Stimulated activated CD4-positive, alpha-beta T cell treated with anti-CD3 and anti-CD28 coated beads, TNF-alpha, amount 100 ng/mL, for 1 hour (primary cell): ENCODE measurements around the gene PAN3.
"Not testable (repeated sequence)": the region's sequence is repeated elsewhere in the genome, so short reads cannot be mapped to it uniquely, and the experiment has no call there.

Experiments used
- DNase-seq, 3 donors: peaks; one replicate each; pipeline ENCODE4 v3.0.0-alpha.2; 2020; ENCODE audit warnings: low read depth in 3 of 3, low spot score in 1 of 3

The PAN3 gene

DNA sequence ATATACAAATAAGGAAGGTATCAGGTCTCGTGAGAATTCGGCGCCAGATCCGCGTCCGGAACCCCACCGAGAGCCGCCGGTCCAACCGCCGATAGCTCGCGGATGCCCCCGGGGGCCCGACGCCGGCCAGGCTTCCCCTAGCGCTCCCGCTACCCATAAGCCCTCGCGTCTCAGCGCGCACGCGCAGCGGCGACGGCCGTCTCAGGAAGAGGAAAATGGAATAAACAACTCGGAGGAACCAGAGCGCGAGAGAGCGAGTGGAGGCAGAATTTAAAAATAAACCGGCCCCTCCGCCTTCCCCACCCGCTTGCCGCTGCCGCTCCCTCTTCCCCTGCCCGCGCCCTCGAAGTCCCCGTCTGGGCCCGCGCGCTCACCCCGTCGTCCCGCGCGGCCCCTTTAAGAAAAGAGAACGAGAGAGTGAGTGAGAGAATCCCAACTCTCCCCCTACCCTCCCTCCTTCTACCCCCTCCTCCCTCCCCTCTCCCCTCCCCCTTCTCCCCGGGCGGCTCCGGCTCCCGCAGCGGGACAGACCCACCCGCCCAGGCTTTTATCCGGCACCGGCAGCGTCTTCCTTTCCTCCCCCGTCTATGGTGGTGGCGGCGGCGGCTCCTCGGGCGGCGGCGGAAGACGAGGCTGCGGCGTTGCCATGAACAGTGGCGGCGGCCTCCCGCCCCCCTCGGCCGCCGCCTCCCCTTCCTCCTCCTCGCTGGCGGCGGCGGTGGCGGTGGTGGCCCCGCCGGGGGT lies at the start of gene PAN3:
TSS of gene PAN3 (plus strand) at position 534 of the 744 bp plus-strand sequence. CDS start at position 647, 113 bp downstream.
- DNase-seq, result peak; percentile 79 to 84 (median 80)

DNA sequence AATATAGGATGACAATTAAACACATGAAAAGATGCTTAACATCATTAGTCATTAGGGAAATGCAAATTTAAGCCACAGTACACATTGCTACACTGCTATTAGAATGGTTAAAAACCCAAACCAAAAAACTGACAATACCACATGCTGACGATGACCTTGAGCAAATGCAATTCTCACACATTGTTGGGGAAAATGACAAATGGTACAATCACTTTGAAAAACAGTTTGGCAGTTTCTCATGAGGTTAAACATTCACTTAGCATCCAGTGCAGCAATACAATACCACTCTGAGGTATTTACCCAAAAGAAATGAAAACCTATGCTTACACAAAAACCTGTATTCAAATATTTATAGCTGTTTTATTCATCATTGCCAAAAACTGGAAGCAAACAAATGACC lies 49.3 kb upstream of the PAN3 start:
- DNase-seq, result no peak

DNA sequence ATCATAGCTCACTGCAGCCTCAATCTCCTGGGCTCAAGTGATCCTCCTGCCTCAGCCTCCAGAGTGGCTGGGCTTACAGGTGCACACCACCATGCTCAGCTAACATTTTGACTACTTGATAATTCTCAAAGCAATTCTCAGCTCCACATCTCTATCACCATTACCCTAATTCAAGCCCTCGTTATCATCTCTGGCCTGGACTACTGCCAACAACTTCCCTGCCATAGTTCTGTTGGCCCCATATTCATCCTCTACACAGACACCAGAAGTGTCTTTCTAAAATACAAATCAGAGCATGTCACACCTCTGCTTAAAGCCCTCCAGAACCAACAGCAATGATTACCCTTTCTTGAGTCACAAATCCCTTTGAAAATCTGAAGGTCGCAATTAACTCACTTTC lies 45.9 kb upstream of the PAN3 start:
- no peak for DNase-seq

DNA sequence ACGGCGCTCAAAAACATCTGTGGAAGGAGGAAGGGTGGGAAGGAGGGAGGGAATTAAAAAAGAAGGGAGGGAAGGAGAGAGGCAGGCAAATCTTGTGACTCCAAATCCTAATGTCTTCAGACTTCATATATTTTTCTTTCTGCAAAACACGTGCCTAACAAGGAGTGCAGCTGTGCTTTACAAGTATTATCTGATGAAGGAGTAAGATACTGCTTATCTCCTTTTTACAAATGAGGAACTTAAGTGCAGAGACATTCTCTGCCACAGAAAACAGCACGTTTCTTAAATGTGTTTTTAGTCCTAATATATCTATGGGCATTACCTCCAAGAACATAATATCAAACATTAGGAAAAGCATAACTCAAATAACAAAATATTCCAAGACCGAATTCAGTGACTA lies 44.5 kb upstream of the PAN3 start:
- DNase-seq, result no peak

DNA sequence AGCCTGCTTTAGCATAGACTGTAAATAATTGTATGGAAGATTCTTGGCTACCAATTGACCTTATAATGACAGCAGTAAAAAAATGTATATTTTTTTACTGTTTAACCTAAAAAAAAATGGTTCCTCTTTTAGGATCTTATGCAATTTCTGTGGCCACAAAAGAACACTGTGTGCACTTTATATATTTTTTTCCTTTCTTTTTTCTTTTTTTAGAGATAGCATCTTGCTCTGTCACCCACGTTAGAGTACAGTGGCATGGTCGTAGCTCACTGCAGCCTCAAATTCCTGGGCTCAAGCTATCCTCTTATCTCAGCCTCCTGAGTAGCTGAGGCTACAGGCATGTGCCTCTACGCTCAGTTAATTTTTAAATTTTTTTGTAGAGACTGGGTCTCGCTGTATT lies 44.0 kb upstream of the PAN3 start:
- no peak for DNase-seq

GRCh38 chr13:28097503-28097902 lies 40.8 kb upstream of the PAN3 start:
- no peak for DNase-seq

DNA sequence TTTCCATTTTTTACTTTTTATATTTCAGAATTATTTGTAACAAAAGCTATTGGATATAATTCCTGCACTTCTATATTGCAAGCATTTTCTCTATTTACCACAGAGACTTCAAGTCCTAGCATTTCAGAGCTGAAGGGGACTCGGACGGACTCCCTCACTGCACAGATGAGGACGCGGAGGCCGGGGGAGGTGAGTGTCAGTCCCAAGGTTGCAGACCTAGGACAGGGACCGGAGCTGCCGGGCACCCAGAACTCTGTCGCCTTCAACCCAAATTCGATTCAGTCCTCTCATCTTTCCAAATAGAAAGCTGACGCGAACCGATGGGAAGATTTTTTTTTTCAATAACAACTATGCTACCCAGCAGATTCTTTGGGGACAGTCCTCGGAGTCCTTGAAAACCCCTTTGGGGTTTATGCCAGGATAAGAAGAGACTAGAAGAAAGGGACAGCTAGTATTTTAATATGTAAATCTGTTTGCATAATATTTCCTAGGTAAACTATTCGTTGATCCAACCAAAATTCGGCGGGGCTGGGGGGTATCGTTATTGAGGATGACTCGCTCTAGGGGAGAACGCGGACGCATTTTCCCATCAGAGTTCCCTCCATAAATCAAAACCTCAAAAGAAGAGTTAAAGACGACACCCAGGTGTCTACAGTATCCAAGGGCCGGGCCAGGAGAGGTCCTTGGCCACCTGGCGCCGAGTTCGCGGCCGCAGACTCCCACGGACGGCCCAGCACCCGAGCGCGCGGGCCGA lies 38.8 kb upstream of the PAN3 start:
- no peak for DNase-seq

GRCh38 chr13:28100150-28101121 lies 37.9 kb upstream of the PAN3 start, which contains the start of gene FLT3:
Gene FLT3, minus strand, starts transcription at chr13:28100576. Its CDS starts 66 bp downstream, at chr13:28100510.
- DNase-seq, result peak in 2 of 3 donors; percentile 0 to 5

GRCh38 chr13:28101886-28102285 lies 36.5 kb upstream of the PAN3 start:
- not testable (repeated sequence) for DNase-seq

- DNase-seq, result no peak
These were observed 31.4 kb upstream of the PAN3 start for GRCh38 chr13:28106976-28107375.

DNA sequence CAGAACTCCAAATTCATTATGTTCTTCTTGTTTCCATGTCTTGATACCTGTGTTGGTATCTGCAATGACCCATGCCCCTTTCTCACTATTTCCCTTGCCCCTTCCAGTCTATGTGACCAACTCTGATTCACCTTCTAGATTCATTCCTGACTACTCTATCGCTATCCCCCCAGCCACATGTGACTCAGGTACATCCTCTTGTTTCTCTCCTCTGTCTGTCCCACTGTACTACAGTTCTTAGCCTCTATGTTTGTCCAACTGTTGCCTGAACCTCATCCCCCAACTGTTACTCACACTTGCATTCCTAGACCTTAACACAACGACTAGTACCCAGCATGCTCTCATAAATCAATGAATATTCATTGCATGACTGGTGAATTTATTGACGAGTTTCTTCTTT lies 27.9 kb upstream of the PAN3 start:
- DNase-seq, result no peak

GRCh38 chr13:28116736-28117135 lies 21.6 kb upstream of the PAN3 start:
- no peak for DNase-seq

DNA sequence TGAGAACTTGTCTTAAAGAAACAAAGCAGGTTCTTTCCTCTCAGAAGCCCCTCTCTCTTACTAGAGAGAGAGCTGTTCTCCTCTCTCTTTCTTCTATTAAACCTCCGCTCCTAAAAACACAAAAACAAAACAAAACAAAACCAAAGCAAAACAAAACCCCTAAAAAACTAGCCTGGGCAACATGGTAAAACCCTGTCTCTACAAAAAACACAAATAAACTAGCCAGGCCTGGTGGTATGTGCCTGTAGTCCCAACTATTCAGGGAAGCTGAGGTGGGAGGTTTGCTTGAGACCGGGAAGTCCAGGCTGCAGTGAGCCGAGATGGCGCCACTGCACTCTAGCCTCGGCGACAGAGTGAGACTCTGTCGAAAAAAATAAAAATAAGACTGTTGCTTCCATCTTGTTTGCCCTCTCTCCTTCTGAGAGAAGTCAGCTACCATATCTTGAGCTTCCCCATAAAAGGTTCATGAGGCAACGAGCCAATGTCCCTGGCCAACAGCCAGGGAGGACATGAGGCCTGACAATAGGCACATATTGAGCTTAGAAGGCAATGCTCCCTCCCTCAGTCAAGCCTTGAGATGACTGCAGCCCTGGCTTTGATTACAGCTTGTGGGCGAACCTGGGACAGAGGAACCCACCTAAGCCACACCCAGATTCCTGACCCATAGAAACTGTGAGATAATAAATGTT lies 20.5 kb upstream of the PAN3 start:
- DNase-seq, result no peak

DNA sequence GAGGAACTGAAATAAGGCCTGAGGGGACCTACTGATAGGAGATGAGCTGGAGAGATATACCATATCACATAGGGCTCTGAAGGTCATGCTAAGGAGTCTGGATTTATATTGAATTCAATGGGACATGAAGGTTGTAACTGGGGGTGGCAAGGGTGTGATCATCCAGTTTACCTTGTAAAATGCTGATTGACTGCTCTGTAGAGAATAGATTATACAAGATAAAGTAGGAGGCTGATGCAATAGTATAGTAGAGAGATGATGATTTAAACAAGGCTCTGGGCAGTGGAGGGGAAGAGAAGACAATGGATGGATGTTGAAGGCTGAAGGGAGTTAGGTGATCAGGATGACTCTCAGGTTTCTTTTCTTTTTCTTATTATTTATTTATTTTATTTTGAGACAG lies 18.0 kb upstream of the PAN3 start:
- DNase-seq, result no peak

DNA sequence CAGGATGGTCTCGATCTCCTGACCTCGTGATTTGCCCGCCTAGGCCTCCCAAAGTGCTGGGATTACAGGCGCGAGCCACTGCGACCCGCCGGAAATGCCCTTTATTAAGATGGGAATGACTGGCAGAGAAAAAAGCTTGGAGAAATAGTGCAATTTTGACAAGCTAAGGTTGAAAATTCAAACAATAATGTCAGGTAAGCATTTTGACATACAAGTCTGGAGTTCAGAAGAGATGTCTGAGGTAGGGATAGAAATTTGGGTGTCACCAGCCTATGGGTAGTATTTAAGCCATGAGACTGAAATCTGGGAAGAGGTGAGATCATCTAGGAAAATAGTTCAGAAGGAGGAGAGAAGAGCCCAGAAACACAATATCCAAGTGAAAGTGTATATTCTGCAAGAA lies 17.1 kb upstream of the PAN3 start:
- no peak for DNase-seq

- DNase-seq, result no peak
These were observed 10.3 kb upstream of the PAN3 start for GRCh38 chr13:28128030-28128429.

DNA sequence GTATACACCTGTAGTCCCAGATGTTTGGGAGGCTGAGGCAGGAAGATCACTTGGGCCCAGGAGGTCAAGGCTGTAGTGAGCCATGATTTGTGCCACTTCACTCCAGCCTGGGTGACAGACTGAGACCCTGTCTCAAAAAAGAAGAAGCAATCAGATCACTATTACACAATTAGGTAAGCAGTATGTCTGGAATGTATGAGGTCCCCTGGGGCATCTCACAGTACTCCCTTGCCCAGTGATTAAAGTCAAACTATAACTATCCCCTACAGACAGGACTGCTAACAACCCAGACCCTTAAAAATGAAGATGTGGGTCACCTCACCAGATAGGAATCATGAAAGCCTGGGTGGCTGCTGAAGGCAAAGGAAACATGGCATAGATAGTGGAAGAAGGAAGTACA lies 9.4 kb upstream of the PAN3 start:
- no peak for DNase-seq

DNA sequence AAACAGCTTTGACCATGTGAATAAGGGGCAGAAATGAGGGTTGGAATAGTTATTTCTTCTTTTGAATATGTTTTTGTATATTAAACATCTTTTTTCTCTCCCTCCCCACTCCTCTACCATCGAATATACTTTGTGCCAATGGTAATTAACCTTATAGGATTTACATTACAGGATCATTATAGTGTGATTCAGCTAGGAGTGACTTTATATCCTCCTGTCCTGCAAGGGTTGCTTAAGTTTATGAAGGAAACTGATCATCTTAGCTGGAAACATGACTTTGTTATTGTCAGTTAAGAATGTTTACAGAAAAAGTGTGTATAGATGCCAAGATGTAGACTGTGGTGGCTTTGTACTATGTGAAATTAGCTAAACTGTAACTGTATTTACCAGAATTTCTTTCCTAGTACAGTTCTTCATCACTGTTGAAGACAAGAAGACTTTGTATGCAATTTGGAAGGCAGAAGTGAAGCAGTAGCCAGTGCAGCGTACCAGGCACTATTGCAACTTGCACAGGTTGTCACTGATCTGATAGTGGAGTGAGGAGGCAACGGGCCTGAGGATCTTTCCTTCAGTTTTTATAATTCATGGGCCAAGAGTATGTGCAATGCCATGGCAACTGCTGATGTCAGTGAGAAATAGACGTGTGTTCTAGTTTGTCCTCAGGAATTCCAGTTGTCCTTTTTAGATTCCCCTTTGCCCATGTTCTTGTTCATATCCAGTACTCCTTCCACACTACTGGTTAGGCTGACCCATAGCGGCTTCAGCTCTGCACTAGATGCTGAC lies 8.2 kb upstream of the PAN3 start:
- no peak for DNase-seq

DNA sequence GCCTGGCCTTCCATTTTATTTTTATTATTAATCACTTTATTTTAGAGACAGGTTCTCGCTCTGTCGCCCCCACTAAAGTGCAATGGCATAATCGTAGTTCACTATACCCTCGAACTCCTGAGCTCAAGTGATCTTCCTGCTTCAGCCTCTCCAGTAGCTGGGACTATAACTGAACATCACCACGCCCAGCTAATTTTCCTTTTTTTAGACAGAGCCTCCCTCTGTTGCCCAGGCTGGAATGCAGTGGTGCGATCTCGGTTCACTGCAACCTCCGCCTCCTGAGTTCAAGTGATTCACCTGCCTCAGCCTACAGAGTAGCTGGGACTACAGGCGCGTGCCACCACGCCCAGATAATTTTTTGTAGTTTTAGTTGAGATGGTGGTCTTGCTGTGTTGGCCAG lies 6.7 kb upstream of the PAN3 start:
- no peak for DNase-seq

GRCh38 chr13:28136916-28137315 lies 1.4 kb upstream of the PAN3 start:
- no peak for DNase-seq
